Esophagus squamous epithelium (tissue), 4 donors: ENCODE results near the gene TYK2.

ENCODE experiments used
- POLR2A ChIP-seq, 4 donors: fragments of 450-650 bp; IDR thresholded peaks; one replicate each; pipeline ENCODE4 v1.6.1; 2017; ENCODE audit warnings: antibody characterized with exemption in 4 of 4, mild to moderate bottlenecking in 4 of 4, moderate library complexity in 3 of 4
- TF ChIP-seq, protein P1 (sequence below), 6 experiments: fragments of 450-650 bp in 4 of 6; fragments of 200-600 bp in 2 of 6; sonication (generic) in 2 of 6; IDR thresholded peaks; one replicate each; pipeline ENCODE4 v1.5.1; 2016 to 2019; ENCODE audit warnings: antibody characterized with exemption in 6 of 6, mild to moderate bottlenecking in 4 of 6, moderate library complexity in 4 of 6

DNA sequence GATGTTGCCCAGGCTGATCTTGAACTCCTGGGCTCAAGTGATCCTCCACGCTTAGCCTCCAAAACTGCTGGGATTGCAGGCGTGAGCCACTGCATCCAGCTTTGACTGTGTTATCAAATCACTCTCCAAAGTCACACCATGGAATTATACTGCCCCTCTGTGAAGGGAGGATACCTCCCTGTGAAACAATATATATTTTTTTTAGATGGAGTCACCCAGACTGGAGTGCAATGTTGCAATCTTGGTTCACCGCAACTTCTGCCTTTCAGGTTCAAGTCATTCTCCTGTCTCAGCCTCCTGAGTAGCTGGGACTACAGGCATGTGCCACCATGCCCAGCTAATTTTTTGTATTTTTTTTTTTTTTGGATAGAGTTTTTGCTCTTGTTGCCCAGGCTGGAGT, 7.7 kb downstream of the TYK2 start:
- no peak for TF ChIP-seq POLR2A (IDR thresholded peaks at IDR 0.05)
- TF ChIP-seq, protein P1, sequence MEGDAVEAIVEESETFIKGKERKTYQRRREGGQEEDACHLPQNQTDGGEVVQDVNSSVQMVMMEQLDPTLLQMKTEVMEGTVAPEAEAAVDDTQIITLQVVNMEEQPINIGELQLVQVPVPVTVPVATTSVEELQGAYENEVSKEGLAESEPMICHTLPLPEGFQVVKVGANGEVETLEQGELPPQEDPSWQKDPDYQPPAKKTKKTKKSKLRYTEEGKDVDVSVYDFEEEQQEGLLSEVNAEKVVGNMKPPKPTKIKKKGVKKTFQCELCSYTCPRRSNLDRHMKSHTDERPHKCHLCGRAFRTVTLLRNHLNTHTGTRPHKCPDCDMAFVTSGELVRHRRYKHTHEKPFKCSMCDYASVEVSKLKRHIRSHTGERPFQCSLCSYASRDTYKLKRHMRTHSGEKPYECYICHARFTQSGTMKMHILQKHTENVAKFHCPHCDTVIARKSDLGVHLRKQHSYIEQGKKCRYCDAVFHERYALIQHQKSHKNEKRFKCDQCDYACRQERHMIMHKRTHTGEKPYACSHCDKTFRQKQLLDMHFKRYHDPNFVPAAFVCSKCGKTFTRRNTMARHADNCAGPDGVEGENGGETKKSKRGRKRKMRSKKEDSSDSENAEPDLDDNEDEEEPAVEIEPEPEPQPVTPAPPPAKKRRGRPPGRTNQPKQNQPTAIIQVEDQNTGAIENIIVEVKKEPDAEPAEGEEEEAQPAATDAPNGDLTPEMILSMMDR (IDR thresholded peaks at IDR 0.05): no peak
